ENCODE data around the gene ZIC5. TPM values are rescaled to one million over a fixed set of nuclear protein-coding genes. Genes with fewer than 3 reads are reported as not detected.
A peak's percentile ranks its signal among the peaks of the same experiment; 100 is the strongest.

The ZIC5 gene
- total and polyA plus RNA-seq, 9 of the 15 experiments (the other 6 are each of a cell fraction or from before 2014, with no cell fraction given): 0.57 to 2.0 (median 1.1) TPM

GRCh38 chr13:99980824-99981734, 9.5 kb upstream of the ZIC5 start (continued):
- TF ChIP-seq MGA (IDR thresholded peaks at IDR 0.05) (peak; percentile 70), TEAD4 (IDR thresholded peaks at IDR 0.05; ENCODE audit: low read length) (no peak), TEAD4 (CRISPR knock-in tag; IDR thresholded peaks at IDR 0.05; ENCODE audit: borderline replicate concordance) (no peak), MAFG (tag; conservative IDR thresholded peaks at IDR 0.05) (no peak), SRSF7 (optimal IDR thresholded peaks at IDR 0.05; ENCODE audit: low read depth, low read length) (no peak), HINFP (tag; conservative IDR thresholded peaks at IDR 0.05; ENCODE audit: low read depth) (no peak), ARID2 (IDR thresholded peaks at IDR 0.05) (no peak), NFYB (IDR thresholded peaks at IDR 0.05; ENCODE audit: extremely low read depth, insufficient read length) (no peak), ZNF324 (CRISPR knock-in tag; IDR thresholded peaks at IDR 0.05) (no peak), MAZ (CRISPR knock-in tag; conservative IDR thresholded peaks at IDR 0.05 in 1 of 2, IDR thresholded peaks at IDR 0.05 in 1 of 2) (peak; percentile 30 to 73), SAP30 (IDR thresholded peaks at IDR 0.05; ENCODE audit: borderline replicate concordance, insufficient read depth, low read depth, low read length, poor library complexity, severe bottlenecking) (no peak), HDAC6 (IDR thresholded peaks at IDR 0.05; ENCODE audit: low read depth, low read length) (0 out of 2 replicates have a peak, but pooled peaks have one; percentile 78), BHLHE40 (IDR thresholded peaks at IDR 0.05; ENCODE audit: low read length) (no peak), RNF2 (IDR thresholded peaks at IDR 0.05) (0 out of 2 replicates have a peak, but pooled peaks have one; percentile 11)

Measured in K562 (cell line).